Stimulated activated CD8-positive, alpha-beta memory T cell treated with anti-CD3 and anti-CD28 coated beads, Interleukin-7, amount 100 ng/mL, for 24 hours (primary cell): ENCODE results near the gene ARHGAP35.
"Not testable (repeated sequence)": the region's sequence is repeated elsewhere in the genome, so short reads cannot be mapped to it uniquely, and the experiment has no call there.

Experiments
- DNase-seq: peaks from one replicate; pipeline ENCODE4 v3.0.0-alpha.2; 2020; ENCODE audit warnings: low read depth

ARHGAP35 gene

GRCh38 chr19:46844067-46844489, 16.7 kb upstream of the ARHGAP35 start:
- DNase-seq, result no peak

GRCh38 chr19:46845959-46846459, 14.8 kb upstream of the ARHGAP35 start:
- no peak for DNase-seq

- no peak for DNase-seq
These were observed 13.3 kb upstream of the ARHGAP35 start for GRCh38 chr19:46847528-46847927.

DNA sequence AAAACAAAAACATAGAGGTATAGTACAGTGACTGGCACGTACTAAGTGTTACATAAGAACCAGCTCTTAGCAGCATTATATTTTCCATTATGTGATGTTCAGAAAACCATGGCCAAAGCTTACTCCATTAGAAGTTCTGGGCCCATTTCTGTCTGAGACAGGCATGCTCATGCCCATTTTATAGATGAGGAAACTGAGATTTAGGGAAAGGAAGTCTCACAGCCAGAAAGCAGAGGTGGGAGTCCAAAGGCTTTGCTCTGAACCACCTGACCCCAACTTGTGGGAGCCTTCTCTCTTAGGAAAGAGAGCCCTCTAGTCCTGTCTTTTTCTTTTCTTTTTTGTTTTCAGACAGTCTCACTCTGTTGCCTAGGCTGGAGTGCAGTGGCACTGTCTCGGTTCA, 12.4 kb upstream of the ARHGAP35 start:
- DNase-seq, result no peak

- DNase-seq, result no peak
These were observed 11.2 kb upstream of the ARHGAP35 start for GRCh38 chr19:46849610-46850009.

DNA sequence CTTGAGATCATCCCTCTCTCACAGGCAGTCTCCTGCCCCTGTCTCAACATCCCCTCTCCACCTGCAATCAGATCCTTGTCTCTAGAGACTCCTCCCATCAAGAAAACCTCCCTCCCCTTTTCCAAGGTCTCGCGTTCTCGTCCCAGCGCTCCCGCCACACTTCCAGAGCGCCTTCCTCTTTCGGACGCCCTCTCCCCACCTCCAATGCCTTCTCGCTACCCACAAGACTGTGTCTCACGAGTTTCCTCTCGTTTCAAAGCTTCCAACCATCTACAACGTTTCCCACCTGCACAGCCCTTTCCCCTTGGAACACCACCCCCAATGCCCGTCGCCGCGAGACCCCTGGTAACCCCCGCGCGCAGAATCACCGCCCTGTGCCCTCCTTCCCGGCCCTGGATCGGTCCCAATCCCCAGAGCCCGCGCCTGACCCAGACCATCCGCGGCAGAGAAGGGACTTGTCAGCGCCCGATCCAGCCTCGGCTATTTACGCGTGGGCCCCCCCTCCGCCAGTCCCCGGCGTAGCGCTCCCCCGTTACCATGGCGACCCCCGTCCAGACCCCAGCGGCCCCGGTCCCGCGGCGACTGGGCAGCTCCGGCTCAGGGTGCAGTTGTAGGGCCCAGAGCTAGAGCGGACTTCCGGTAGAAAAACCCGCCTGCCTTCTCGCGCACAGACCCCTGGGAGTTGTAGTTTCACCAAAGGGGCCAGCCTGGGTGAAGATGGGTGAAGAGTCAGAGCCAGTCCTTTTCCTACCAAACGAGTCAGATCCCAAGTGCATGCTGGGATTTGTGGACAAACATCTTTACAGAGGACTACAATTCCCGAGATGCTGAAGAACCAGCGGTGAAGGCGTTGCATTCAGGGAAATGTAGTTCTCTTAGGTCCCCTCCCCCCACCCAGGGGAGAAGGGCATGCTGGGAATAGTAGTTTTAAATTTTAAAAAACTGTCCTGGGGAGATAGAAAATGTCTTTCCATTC, 10.3 kb upstream of the ARHGAP35 start, which contains the start of gene AP2S1:
Gene AP2S1 (minus strand): TSS at position 619 of the 976 bp plus-strand sequence. CDS start 80 bp downstream, at position 539.
- DNase-seq, result peak; percentile 84

GRCh38 chr19:46852830-46853229, 8.0 kb upstream of the ARHGAP35 start:
- DNase-seq, result no peak

DNA sequence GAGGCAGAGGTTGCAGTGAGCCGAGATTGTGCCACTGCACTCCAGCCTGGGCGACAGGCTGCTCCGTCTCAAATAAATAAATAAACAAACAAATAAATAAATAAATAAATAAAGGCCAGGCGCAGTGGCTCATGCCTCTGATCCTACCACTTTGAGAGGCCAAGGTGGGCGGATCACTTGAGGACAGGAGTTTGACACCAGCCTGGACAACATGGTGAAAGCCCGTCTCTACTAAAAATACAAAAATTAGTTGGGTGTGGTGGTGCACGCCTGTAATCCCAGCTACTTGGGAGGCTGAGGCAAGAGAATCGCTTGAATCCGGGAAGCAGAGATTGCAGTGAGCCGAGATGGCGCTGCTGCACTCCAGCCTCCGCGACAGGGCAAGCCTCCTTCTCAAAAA, 6.1 kb upstream of the ARHGAP35 start:
- DNase-seq, result not testable (repeated sequence)

GRCh38 chr19:46856062-46857022, 4.5 kb upstream of the ARHGAP35 start:
- DNase-seq, result peak; percentile 86

DNA sequence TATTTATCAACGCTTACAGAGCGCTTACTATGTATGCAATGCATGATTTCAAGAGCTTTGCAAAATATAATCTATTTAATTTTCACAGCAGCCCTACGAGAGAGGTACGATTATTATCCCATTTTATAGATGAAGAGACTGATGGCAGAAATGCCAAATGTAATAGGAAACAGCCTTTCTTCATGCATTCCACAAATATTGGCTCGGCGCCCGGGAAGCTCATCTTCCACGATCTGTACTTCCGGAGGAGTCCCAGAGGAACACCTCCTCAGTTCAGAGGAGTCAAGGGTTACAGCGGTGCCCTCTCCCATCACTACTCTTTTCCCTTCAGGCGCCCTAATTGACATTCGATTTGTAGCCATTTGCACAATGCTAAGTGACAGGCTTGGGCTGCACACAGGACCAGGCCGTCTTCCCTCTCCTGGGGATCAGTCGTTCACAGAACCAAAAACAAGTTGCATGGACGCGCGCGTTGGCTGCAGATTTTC, 1.1 kb upstream of the ARHGAP35 start:
- DNase-seq, result no peak

GRCh38 chr19:46860125-46860845, 512 bp upstream of the ARHGAP35 start:
- peak; percentile 88 for DNase-seq

GRCh38 chr19:46861691-46862502, 1.1 kb downstream of the ARHGAP35 start:
- no peak for DNase-seq

- no peak for DNase-seq
These were observed 1.7 kb downstream of the ARHGAP35 start for GRCh38 chr19:46862503-46862834.

DNA sequence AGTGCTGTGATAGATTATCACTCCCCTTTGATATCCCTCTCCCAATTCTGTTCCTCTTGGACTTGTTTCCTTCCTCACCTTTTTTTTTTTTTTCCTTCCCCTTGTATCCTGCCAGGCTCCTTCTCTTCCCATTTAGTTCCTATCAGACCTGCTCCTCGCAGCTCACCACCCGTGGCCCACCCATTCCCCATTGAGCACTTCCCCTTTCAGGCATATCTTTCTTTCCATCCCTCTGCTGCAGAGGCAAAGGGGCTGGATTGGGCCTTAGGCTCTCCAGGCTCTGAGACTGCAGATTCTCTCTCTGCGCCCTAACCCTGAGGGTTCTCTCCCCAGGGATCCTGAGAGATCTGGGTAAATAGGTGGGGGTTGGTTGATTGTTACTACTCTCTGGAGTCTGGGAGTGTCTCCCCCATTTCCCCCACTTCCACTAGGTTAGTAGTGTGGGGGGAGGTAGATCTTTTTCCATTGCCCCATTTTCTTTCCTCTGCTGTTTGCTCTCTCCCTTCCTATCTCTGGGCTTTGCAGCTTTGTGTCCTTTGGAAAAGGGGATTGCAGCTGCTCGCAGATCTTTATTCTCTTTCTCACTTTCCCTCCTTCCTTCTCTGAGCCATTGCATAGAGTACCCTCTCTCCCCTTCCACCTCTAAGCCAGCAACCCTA, 2.3 kb downstream of the ARHGAP35 start:
- DNase-seq, result no peak

GRCh38 chr19:46863818-46864629, 3.2 kb downstream of the ARHGAP35 start:
- no peak for DNase-seq

DNA sequence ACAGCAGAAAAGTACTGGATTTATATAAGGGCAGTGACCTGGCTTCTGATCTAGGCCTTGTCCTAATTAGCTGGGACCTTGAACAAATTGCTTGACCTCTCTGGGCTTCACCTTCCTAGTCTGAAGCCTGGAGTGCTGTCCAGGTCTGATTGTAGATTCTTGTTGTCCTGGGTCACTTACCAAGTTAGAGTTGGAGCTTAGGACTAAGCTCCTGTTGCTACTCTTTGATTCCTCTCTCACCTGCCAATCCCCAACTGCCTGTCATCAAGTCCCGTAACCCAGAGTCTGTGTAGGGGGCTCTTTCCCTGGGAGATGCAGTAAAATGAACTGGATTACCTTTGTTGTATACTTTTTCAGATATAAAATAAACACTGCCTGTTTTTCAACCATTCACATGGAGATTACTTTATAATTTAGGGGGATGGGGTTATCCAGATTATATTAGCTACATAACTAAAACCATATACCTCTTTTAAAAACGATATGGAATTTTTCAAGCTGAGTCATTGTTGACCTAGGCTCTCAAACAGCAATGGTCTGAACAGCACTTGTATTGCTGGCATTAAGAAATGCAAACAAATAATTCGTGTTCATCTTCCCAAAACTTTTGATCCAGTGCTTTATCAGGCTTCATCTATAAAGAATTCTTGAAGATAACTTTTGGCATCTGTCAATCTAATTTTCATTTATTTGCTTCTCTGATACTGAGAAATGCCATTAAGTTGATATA, 5.8 kb downstream of the ARHGAP35 start:
- no peak for DNase-seq

GRCh38 chr19:46867170-46867569, 6.4 kb downstream of the ARHGAP35 start:
- DNase-seq, result no peak

DNA sequence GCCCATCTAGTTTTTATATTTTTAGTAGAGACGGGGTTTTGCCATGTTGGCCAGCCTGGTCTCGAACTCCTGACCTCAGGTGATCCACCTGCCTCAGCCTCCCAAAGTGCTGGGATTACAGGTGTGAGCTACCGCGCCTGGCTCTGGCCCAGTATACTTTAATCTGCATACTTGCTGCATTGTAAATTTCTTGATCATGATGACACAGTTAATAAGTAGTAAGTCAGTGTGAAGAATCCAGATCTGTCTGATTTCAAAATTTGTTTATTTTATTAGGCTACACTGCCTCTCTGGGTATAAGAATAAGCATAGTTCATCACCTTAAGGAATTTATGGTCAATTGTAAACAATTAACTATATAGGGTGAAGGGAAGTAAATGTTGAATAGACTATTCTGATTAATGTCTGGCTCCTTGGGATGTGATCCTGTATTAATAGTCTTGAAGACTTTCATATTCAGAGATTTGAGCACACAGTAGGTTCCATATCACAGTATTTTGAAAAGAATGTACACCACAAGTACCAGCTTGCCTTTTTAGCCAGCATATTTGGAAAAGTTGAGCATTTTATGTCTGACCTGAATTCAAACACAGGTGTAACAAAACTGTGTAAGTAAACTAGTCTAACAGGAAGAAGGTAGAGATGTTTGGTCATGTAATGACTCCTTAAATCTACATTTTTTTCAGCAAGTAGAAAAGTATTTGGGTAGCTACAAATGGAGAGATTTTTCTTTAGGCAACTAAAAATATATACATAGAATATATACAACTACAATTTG, 7.4 kb downstream of the ARHGAP35 start:
- no peak for DNase-seq
